Neutrophil (primary cell): Measurements from ENCODE around the gene SYTL5.

ENCODE experiments used
- H3K27ac ChIP-seq: fragments of 200-600 bp; sonication (generic); 2 replicates; pipeline ENCODE4 v1.5.1; 2016; ENCODE audit warnings: mild to moderate bottlenecking, moderate library complexity
- H3K27me3 ChIP-seq: fragments of 200-600 bp; sonication (generic); 2 replicates; pipeline ENCODE4 v1.6.0; 2016; ENCODE audit warnings: mild to moderate bottlenecking
- H3K36me3 ChIP-seq: fragments of 200-600 bp; sonication (generic); 2 replicates; pipeline ENCODE4 v1.5.1; 2017
- H3K4me1 ChIP-seq, 2 experiments: fragments of 200-600 bp in 1 of 2; sonication (generic) in 1 of 2; 1 replicate in 1 of 2; 2 replicates in 1 of 2; pipeline versions ENCODE4 v1.5.1 to v1.6.1; 2013 to 2016; ENCODE audit warnings: low read depth in 1 of 2, low read length in 1 of 2, mild to moderate bottlenecking in 1 of 2, moderate library complexity in 1 of 2; ENCODE audit not compliant: control insufficient read depth in 1 of 2, insufficient read depth in 1 of 2
- H3K4me3 ChIP-seq, 2 experiments: fragments of 200-600 bp in 1 of 2; sonication (generic) in 1 of 2; 1 replicate in 1 of 2; 2 replicates in 1 of 2; pipeline ENCODE4 v1.5.1; 2013 to 2016; ENCODE audit warnings: low read depth in 1 of 2, low read length in 1 of 2, mild to moderate bottlenecking in 1 of 2, moderate library complexity in 1 of 2
- H3K9me3 ChIP-seq: fragments of 200-600 bp; sonication (generic); 2 replicates; pipeline ENCODE4 v1.5.1; 2016
- TF ChIP-seq, protein P1 (sequence below): fragments of 200-600 bp; sonication (generic); IDR thresholded peaks from 2 replicates; pipeline ENCODE4 v1.5.1; 2016; ENCODE audit warnings: antibody characterized with exemption

The SYTL5 gene

DNA sequence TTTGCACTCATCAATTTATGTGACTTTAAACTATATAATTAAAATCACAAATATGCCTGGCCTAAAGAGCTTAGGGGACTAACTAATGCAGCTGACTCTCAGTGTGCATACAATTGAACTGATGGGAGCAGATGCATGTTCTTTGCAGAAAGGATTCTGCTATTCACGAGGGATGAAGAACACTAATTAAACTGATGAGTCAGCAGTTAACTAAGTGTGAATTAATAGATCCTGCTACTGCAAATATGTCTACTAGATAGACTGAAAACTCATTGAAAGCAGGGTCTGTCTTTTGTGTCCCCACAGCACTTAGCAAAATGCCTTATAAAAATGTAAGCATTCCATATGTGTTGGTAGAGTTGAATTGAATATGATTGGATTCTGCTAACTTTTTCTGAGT, 110.4 kb downstream of the SYTL5 start:
- Histone ChIP-seq H3K9me3 (no peaks in the 10 kb centered on the region), H3K4me3 (no peak overlapping the region), H3K4me1 (no peaks in the 10 kb centered on the region), H3K27me3 (no peaks in the 10 kb centered on the region), H3K27ac (no peak overlapping the region), H3K36me3 (no peaks in the 10 kb centered on the region)
- TF ChIP-seq, protein P1, sequence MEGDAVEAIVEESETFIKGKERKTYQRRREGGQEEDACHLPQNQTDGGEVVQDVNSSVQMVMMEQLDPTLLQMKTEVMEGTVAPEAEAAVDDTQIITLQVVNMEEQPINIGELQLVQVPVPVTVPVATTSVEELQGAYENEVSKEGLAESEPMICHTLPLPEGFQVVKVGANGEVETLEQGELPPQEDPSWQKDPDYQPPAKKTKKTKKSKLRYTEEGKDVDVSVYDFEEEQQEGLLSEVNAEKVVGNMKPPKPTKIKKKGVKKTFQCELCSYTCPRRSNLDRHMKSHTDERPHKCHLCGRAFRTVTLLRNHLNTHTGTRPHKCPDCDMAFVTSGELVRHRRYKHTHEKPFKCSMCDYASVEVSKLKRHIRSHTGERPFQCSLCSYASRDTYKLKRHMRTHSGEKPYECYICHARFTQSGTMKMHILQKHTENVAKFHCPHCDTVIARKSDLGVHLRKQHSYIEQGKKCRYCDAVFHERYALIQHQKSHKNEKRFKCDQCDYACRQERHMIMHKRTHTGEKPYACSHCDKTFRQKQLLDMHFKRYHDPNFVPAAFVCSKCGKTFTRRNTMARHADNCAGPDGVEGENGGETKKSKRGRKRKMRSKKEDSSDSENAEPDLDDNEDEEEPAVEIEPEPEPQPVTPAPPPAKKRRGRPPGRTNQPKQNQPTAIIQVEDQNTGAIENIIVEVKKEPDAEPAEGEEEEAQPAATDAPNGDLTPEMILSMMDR, result no peak

DNA sequence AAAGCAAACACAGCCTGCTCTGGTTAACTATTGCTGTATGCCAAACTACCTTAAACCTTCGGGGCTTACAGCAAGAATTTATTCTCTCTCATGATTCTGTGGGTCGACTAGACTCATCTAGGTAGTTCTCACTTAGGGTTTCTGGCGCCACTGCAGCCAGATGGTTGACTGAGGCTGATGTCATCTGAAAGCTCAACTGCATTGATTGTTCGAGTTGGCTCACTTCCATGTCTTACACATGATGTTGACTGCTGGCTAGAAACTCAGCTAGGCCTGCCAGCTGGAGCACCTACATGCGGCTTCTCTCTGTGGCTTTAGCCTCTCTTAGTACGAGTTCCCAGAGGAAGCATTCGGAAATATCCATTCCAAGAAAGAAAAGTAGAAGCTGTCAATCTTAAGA, 111.1 kb downstream of the SYTL5 start:
- Histone ChIP-seq H3K27ac (no peak overlapping the region), H3K4me1 (no peaks in the 10 kb centered on the region), H3K4me3 (no peak overlapping the region), H3K36me3 (no peaks in the 10 kb centered on the region), H3K9me3 (no peaks in the 10 kb centered on the region), H3K27me3 (no peaks in the 10 kb centered on the region)
- TF ChIP-seq, protein P1, result no peak

DNA sequence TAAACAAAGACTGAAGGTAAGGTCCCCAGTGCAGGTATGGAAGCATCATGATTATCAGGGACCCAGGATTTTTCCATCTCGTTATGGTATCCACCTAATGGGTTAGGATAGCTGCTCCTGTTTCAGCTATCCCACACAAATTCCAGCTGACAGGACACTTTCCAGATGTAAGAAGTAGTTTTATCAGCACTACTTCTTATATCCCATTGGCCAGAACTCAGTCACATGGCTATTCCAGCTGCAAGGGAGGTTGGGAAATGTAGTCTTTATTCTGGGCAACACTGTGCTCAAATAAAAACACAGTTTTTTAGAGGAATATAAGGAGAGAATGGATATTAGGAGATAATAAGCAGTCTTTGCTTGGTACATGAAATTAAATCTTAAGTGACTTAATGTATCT, 117.6 kb downstream of the SYTL5 start:
- H3K27me3 ChIP-seq, result no peaks in the 10 kb centered on the region
- no peaks in the 10 kb centered on the region for H3K4me1 ChIP-seq
- no peak overlapping the region for H3K27ac ChIP-seq
- TF ChIP-seq, protein P1, result no peak
- no peak overlapping the region for H3K4me3 ChIP-seq
- no peaks in the 10 kb centered on the region for H3K36me3 ChIP-seq
- H3K9me3 ChIP-seq, result no peaks in the 10 kb centered on the region

DNA sequence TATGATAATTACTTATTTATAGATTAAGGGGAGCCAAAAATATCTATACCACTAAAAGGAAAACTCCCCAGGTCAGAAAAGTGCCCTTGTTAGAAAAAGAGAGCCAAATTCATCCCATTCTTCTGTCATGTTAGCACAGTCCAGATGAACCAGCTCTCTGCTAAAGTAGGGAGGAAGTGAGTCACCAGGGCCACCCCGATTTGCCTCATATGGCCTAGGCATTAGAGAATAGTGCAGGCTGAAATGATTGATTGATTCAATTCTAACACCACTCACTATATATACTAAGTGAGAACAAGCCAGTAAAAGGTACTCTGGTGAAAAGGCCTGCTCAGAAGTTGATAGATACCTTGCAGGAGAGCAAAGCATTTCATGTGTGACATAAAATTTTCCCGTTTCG, 119.8 kb downstream of the SYTL5 start:
- Histone ChIP-seq H3K4me3 (no peak overlapping the region), H3K27me3 (no peaks in the 10 kb centered on the region), H3K9me3 (no peaks in the 10 kb centered on the region), H3K36me3 (no peaks in the 10 kb centered on the region), H3K27ac (no peak overlapping the region), H3K4me1 (no peaks in the 10 kb centered on the region)
- TF ChIP-seq, protein P1, result no peak

DNA sequence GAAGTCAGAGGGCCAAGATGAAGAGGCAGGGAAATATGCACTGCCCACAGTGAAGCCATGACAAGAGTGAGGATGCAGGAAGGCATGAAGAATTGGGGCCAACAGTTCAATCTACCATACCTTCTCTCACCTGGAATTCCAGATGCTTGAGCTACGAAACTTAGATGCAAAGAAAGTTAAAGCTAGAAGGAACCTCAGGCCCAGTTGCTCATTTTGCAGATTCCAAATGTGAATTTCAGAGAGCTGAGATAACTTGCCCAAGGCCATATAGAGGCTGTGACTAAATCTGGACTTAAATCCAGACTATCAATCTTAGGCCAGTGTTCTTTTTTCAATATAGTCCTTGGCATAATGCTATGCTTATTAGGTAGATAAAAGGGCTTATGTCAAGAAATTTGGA, 121.6 kb downstream of the SYTL5 start:
- Histone ChIP-seq H3K27ac (no peak overlapping the region), H3K9me3 (no peaks in the 10 kb centered on the region), H3K36me3 (no peaks in the 10 kb centered on the region), H3K4me3 (no peak overlapping the region), H3K4me1 (no peaks in the 10 kb centered on the region), H3K27me3 (no peaks in the 10 kb centered on the region)
- TF ChIP-seq, protein P1, result no peak

DNA sequence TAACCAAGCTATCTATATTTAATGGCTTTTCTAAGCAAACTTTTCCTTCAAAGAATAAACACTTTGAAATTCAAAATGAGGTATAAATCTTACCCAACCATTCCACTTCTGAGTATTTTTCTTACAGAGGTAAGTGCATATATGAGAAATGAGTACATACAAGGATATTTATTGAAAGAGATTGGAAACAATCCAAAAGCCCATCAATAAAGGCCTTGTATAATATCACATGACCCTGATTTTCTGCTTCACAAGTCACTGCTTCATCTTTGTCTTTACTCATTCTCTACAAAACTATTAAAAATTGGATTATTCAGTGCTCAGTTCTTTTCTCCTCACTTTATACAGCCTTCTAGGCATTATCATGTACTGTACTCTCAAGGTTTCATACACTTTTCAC, 123.0 kb downstream of the SYTL5 start:
- Histone ChIP-seq H3K27ac (no peak overlapping the region), H3K4me1 (no peaks in the 10 kb centered on the region)

More for the DNA sequence above, 123.0 kb downstream of the SYTL5 start:
- no peaks in the 10 kb centered on the region for H3K9me3 ChIP-seq
- H3K27me3 ChIP-seq, result no peaks in the 10 kb centered on the region
- no peak overlapping the region for H3K4me3 ChIP-seq
- TF ChIP-seq, protein P1, result no peak
- no peaks in the 10 kb centered on the region for H3K36me3 ChIP-seq
